ENCODE results near the gene BAIAP2L1.

- TF ChIP-seq CTCF (conservative IDR thresholded peaks at IDR 0.05 in 1 of 2, IDR thresholded peaks at IDR 0.05 in 1 of 2; ENCODE audit: low read depth in 1 of 2, low read length in 2 of 2) (no peak), EZH2 (IDR thresholded peaks at IDR 0.05; ENCODE audit: low read length, missing control alignments) (no peak)
These were observed 4.0 kb upstream of the BAIAP2L1 start for GRCh38 chr7:98404840-98405239.
